SU-DHL-6 (cell line): ENCODE data around the gene PACS2.

Source experiments
- EZH2phosphoT487 ChIP-seq: fragments of 200-600 bp; sonication (generic), shearing (Covaris generic); conservative IDR thresholded peaks from 2 replicates; pipeline ENCODE4 v1.6.1; 2018; ENCODE audit warnings: mild to moderate bottlenecking, antibody characterized with exemption, low read length, moderate library complexity, mixed read lengths
- TF ChIP-seq, protein P1 (sequence below): fragments of 200-600 bp; sonication (generic); IDR thresholded peaks from one replicate; pipeline ENCODE4 v1.5.1; 2017; ENCODE audit warnings: antibody characterized with exemption, mild to moderate bottlenecking, low read length, moderate library complexity; ENCODE audit not compliant: insufficient read depth, poor library complexity, severe bottlenecking

DNA sequence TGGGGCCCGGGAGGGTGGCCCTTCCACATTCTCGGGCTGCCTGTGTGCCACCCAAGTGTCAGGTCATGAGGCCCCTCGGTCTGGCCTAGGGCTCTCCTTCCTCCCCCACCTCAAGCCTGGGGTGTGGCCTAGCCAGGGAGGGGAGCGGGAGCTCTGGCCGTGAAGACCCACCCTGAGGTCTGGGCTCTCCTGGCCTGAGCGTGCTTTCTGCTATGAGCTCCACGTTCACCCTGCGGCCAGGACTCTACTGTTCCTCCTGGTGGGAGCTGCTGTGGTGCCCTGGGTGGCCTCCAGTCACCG lies 12.0 kb downstream of the PACS2 start:
- TF ChIP-seq, protein P1, sequence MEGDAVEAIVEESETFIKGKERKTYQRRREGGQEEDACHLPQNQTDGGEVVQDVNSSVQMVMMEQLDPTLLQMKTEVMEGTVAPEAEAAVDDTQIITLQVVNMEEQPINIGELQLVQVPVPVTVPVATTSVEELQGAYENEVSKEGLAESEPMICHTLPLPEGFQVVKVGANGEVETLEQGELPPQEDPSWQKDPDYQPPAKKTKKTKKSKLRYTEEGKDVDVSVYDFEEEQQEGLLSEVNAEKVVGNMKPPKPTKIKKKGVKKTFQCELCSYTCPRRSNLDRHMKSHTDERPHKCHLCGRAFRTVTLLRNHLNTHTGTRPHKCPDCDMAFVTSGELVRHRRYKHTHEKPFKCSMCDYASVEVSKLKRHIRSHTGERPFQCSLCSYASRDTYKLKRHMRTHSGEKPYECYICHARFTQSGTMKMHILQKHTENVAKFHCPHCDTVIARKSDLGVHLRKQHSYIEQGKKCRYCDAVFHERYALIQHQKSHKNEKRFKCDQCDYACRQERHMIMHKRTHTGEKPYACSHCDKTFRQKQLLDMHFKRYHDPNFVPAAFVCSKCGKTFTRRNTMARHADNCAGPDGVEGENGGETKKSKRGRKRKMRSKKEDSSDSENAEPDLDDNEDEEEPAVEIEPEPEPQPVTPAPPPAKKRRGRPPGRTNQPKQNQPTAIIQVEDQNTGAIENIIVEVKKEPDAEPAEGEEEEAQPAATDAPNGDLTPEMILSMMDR: no peak
- TF ChIP-seq EZH2phosphoT487: no peak
